ENCODE measurements around the gene USP34. TPM values are rescaled to one million over a fixed set of nuclear protein-coding genes. Genes with fewer than 3 reads are reported as not detected.

USP34 gene
- total RNA-seq, 1 experiment from 2014 or later: 76.3 TPM

DNA sequence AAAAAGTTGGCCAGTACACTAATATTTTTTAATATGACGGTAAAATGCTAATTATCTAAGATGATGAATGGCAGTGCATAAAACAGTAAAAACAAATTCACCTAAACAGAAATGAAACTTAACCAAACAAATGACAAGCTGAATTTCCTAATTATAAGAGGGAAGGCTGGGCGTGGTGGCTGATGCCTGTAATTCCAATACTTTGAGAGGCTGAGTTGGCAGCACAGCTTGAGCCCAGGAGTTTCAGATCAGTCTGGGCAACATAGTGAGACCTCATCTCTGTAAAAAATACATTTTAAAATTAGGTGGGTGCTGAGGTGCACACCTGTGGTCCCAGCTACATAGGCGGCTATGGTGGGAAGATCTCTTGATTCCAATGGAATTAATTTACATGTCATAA is 120.1 kb downstream of the USP34 start:
- no peak overlapping the region for H3K4me2 ChIP-seq (ENCODE audit: low read length)
- DNase-seq (ENCODE audit: low read depth, low spot score) (no peak), ATAC-seq (no peak)
- no peaks in the 10 kb centered on the region for H3K27me3 ChIP-seq (ENCODE audit: insufficient read depth, low read length)
- no peak overlapping the region for H3K4me3 ChIP-seq (replicated peaks in 1 of 2; ENCODE audit: low read depth in 1 of 2, low read length in 2 of 2)
- H2AFZ ChIP-seq (ENCODE audit: low read depth, low read length, poor library complexity, severe bottlenecking): no peak overlapping the region
- peaks cover 0 to 8% of the 10 kb centered on the region in 2 experiments; a peak in 1 of 4 replicates for H3K9me3 ChIP-seq (ENCODE audit: control insufficient read depth in 1 of 2, insufficient read depth in 1 of 2, low read depth in 1 of 2, low read length in 2 of 2)
- H3K36me3 ChIP-seq (ENCODE audit: control insufficient read depth in 1 of 2, insufficient read depth in 2 of 2, low read length in 2 of 2): peaks cover 12 to 19% of the 10 kb centered on the region in 2 experiments; a peak in 3 of 4 replicates
- no peaks in the 10 kb centered on the region for H3K9me2 ChIP-seq (ENCODE audit: insufficient read depth)
- ChIA-PET POLR2A (no interaction called here), CTCF (no interaction called here), RAD21 (ENCODE audit: low non-redundant PET in 1 of 2, low total read pairs in 2 of 2, uncharacterized antibody in 2 of 2, unreplicated experiment in 2 of 2) (no interaction called here)
- no peak overlapping the region for H3K27ac ChIP-seq (ENCODE audit: low read depth, low read length)
- H3K9ac ChIP-seq (ENCODE audit: low read length): no peak overlapping the region
- BruUV-seq (replicated peaks): no TSS peak
- intact Hi-C loops (cut with micrococcal nuclease): no loop called here
- no peaks in the 10 kb centered on the region for H3K4me1 ChIP-seq (ENCODE audit: control insufficient read depth in 1 of 2, insufficient read depth in 2 of 2, low read length in 2 of 2)
- no peaks in the 10 kb centered on the region; the same call in 1 of the 2 replicates for H4K20me1 ChIP-seq (ENCODE audit: insufficient read depth)
- H3K79me2 ChIP-seq (ENCODE audit: insufficient read depth, low read length): peaks cover 47% of the 10 kb centered on the region
- TF ChIP-seq CBX3 (IDR thresholded peaks at IDR 0.05; ENCODE audit: low read depth): no peak
- TF ChIP-seq TCF7L2 (IDR thresholded peaks at IDR 0.05; ENCODE audit: borderline replicate concordance, extremely low read depth, insufficient read depth, insufficient read length): no peak
- TF ChIP-seq YY1 (IDR thresholded peaks at IDR 0.05; ENCODE audit: extremely low read depth, insufficient replicate concordance, low read depth, low read length): no peak
- TF ChIP-seq, protein P1, sequence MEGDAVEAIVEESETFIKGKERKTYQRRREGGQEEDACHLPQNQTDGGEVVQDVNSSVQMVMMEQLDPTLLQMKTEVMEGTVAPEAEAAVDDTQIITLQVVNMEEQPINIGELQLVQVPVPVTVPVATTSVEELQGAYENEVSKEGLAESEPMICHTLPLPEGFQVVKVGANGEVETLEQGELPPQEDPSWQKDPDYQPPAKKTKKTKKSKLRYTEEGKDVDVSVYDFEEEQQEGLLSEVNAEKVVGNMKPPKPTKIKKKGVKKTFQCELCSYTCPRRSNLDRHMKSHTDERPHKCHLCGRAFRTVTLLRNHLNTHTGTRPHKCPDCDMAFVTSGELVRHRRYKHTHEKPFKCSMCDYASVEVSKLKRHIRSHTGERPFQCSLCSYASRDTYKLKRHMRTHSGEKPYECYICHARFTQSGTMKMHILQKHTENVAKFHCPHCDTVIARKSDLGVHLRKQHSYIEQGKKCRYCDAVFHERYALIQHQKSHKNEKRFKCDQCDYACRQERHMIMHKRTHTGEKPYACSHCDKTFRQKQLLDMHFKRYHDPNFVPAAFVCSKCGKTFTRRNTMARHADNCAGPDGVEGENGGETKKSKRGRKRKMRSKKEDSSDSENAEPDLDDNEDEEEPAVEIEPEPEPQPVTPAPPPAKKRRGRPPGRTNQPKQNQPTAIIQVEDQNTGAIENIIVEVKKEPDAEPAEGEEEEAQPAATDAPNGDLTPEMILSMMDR (IDR thresholded peaks at IDR 0.05 in 2 of 3, conservative IDR thresholded peaks at IDR 0.05 in 1 of 3; ENCODE audit: borderline replicate concordance in 1 of 3, insufficient read depth in 1 of 3, low read depth in 2 of 3, low read length in 2 of 3): no peak
- TF ChIP-seq SRF (IDR thresholded peaks at IDR 0.05; ENCODE audit: low read depth): no peak
- TF ChIP-seq POLR2AphosphoS5 (IDR thresholded peaks at IDR 0.05; ENCODE audit: low read depth, low read length): no peak
- TF ChIP-seq, protein P2, sequence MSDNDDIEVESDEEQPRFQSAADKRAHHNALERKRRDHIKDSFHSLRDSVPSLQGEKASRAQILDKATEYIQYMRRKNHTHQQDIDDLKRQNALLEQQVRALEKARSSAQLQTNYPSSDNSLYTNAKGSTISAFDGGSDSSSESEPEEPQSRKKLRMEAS (IDR thresholded peaks at IDR 0.05): no peak
- no peak for TF ChIP-seq CEBPB (IDR thresholded peaks at IDR 0.05; ENCODE audit: low read depth)
- TF ChIP-seq SP1 (IDR thresholded peaks at IDR 0.05; ENCODE audit: low read depth): no peak
- TF ChIP-seq, protein P3, sequence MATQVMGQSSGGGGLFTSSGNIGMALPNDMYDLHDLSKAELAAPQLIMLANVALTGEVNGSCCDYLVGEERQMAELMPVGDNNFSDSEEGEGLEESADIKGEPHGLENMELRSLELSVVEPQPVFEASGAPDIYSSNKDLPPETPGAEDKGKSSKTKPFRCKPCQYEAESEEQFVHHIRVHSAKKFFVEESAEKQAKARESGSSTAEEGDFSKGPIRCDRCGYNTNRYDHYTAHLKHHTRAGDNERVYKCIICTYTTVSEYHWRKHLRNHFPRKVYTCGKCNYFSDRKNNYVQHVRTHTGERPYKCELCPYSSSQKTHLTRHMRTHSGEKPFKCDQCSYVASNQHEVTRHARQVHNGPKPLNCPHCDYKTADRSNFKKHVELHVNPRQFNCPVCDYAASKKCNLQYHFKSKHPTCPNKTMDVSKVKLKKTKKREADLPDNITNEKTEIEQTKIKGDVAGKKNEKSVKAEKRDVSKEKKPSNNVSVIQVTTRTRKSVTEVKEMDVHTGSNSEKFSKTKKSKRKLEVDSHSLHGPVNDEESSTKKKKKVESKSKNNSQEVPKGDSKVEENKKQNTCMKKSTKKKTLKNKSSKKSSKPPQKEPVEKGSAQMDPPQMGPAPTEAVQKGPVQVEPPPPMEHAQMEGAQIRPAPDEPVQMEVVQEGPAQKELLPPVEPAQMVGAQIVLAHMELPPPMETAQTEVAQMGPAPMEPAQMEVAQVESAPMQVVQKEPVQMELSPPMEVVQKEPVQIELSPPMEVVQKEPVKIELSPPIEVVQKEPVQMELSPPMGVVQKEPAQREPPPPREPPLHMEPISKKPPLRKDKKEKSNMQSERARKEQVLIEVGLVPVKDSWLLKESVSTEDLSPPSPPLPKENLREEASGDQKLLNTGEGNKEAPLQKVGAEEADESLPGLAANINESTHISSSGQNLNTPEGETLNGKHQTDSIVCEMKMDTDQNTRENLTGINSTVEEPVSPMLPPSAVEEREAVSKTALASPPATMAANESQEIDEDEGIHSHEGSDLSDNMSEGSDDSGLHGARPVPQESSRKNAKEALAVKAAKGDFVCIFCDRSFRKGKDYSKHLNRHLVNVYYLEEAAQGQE (IDR thresholded peaks at IDR 0.05; ENCODE audit: low read depth): no peak
- TF ChIP-seq, protein P4, sequence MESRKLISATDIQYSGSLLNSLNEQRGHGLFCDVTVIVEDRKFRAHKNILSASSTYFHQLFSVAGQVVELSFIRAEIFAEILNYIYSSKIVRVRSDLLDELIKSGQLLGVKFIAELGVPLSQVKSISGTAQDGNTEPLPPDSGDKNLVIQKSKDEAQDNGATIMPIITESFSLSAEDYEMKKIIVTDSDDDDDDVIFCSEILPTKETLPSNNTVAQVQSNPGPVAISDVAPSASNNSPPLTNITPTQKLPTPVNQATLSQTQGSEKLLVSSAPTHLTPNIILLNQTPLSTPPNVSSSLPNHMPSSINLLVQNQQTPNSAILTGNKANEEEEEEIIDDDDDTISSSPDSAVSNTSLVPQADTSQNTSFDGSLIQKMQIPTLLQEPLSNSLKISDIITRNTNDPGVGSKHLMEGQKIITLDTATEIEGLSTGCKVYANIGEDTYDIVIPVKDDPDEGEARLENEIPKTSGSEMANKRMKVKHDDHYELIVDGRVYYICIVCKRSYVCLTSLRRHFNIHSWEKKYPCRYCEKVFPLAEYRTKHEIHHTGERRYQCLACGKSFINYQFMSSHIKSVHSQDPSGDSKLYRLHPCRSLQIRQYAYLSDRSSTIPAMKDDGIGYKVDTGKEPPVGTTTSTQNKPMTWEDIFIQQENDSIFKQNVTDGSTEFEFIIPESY (IDR thresholded peaks at IDR 0.05; ENCODE audit: extremely low read depth, insufficient replicate concordance, low read length): no peak
- TF ChIP-seq, protein P5, sequence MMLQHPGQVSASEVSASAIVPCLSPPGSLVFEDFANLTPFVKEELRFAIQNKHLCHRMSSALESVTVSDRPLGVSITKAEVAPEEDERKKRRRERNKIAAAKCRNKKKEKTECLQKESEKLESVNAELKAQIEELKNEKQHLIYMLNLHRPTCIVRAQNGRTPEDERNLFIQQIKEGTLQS (IDR thresholded peaks at IDR 0.05): no peak
- TF ChIP-seq EZH2 (IDR thresholded peaks at IDR 0.05): no peak
- no peak for TF ChIP-seq ELF1 (IDR thresholded peaks at IDR 0.05; ENCODE audit: borderline replicate concordance, low read depth)
- TF ChIP-seq POLR2A (IDR thresholded peaks at IDR 0.05; ENCODE audit: borderline replicate concordance, extremely low read depth, insufficient read depth, insufficient read length): no peak
- TF ChIP-seq ZNF274 (IDR thresholded peaks at IDR 0.05; ENCODE audit: low read depth, low read length): no peak
- no peak for TF ChIP-seq EGR1 (IDR thresholded peaks at IDR 0.05; ENCODE audit: low read depth)
- no peak for TF ChIP-seq JUND (IDR thresholded peaks at IDR 0.05)

Data from HCT116 (cell line).